ENCODE results near the gene HTRA3.

DNA sequence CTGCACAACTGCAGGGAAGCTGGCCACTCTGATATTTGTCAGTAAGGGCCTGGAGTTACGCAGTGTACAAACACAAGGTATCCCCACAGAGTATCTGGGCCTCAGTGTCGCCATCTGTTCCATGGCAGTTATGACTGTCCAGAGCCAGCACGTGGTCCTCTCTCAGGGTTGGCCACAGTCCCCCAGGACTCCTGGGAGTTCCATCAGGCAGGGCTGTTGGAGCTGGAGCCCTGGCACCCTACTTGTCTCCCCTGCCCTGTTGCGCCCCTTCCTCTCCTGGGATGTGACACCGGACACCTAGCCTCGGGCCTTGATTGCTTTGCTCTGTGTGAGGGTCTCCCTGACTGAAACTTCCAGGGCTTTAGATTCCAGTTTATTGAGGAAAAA lies 8.4 kb downstream of the HTRA3 start:
- TF ChIP-seq NR3C1 (CRISPR knock-in tag; conservative IDR thresholded peaks at IDR 0.05; ENCODE audit: low read depth) (no peak), CTCF (IDR thresholded peaks at IDR 0.05) (no peak), E2F1 (CRISPR knock-in tag; IDR thresholded peaks at IDR 0.05) (no peak), ZSCAN18 (CRISPR knock-in tag; IDR thresholded peaks at IDR 0.05) (no peak), FOXJ3 (CRISPR knock-in tag; IDR thresholded peaks at IDR 0.05; ENCODE audit: borderline replicate concordance) (no peak)
- TF ChIP-seq, protein P1, sequence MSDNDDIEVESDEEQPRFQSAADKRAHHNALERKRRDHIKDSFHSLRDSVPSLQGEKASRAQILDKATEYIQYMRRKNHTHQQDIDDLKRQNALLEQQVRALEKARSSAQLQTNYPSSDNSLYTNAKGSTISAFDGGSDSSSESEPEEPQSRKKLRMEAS (CRISPR knock-in tag; IDR thresholded peaks at IDR 0.05), result no peak
